PC-3 (cell line): ENCODE measurements around the gene DDI2. TPM values are rescaled to one million over a fixed set of nuclear protein-coding genes. Genes with fewer than 3 reads are reported as not detected.

Source experiments
- ATAC-seq: fragments of 200-7000 bp; cut with Tn5 transposase; 2 replicates; pipeline ENCODE4 v1.9.1; 2020; ENCODE audit warnings: mild to moderate bottlenecking, moderate library complexity
- BruUV-seq: library from RNA; stranded (reverse); fragments of 400-500 nt; replicated peaks from 2 replicates; lab custom pipeline; 2021; lab: Mats Ljungman, UMichigan
- CTCF ChIA-PET: fragments of 300-600 bp; sonication (Branson Sonifier 250); formaldehyde crosslinking; loops from one replicate; lab custom pipeline; 2022; ENCODE audit warnings: antibody characterized with exemption; lab: Charles Lee
- POLR2A ChIA-PET: fragments of 300-600 bp; sonication (Branson Sonifier 250); formaldehyde crosslinking; loops from one replicate; lab custom pipeline; 2022; ENCODE audit warnings: antibody characterized with exemption; ENCODE audit not compliant: unreplicated experiment; lab: Charles Lee
- DNase-seq: peaks from one replicate; pipeline ENCODE4 v3.0.0-alpha.2; 2015
- H2AFZ ChIP-seq: fragments of 300-600 bp; sonication (generic); 2 replicates; pipeline ENCODE4 v1.6.0; 2016; ENCODE audit warnings: antibody characterized with exemption, low read length
- H3F3A ChIP-seq: fragments of 300-600 bp; sonication (generic); one replicate; pipeline ENCODE4 v1.6.0; 2017; ENCODE audit warnings: antibody characterized with exemption, low read length, control low read depth, mild to moderate bottlenecking; ENCODE audit not compliant: unreplicated experiment
- H3K27ac ChIP-seq: fragments of 300-600 bp; sonication (generic); 2 replicates; pipeline ENCODE4 v1.5.1; 2016; ENCODE audit warnings: mild to moderate bottlenecking, low read length
- H3K27me3 ChIP-seq: fragments of 300-600 bp; sonication (generic); 2 replicates; pipeline ENCODE4 v1.6.1; 2016; ENCODE audit warnings: low read length, mixed read lengths
- H3K36me3 ChIP-seq: fragments of 300-600 bp; sonication (generic); 2 replicates; pipeline ENCODE4 v1.6.1; 2016; ENCODE audit warnings: low read depth, mixed run types, low read length, mixed read lengths
- H3K4me1 ChIP-seq: fragments of 300-600 bp; sonication (generic); 2 replicates; pipeline ENCODE4 v1.5.1; 2016; ENCODE audit warnings: low read length; ENCODE audit not compliant: insufficient read depth
- H3K4me2 ChIP-seq: fragments of 300-600 bp; sonication (generic); 2 replicates; pipeline ENCODE4 v1.6.0; 2016; ENCODE audit warnings: low read length
- H3K4me3 ChIP-seq: fragments of 300-600 bp; sonication (generic); 2 replicates; pipeline ENCODE4 v1.5.1; 2016; ENCODE audit warnings: mild to moderate bottlenecking, low read length, mixed read lengths
- H3K79me2 ChIP-seq: fragments of 300-600 bp; sonication (generic); 2 replicates; pipeline ENCODE4 v1.6.1; 2017; ENCODE audit warnings: low read length, mixed read lengths
- H3K9ac ChIP-seq: fragments of 300-600 bp; sonication (generic); 2 replicates; pipeline ENCODE4 v1.6.0; 2016; ENCODE audit warnings: mild to moderate bottlenecking, low read length
- H3K9me2 ChIP-seq: fragments of 300-600 bp; sonication (generic); replicated peaks from 2 replicates; pipeline ENCODE4 v1.6.1; 2016; ENCODE audit warnings: mixed run types, low read length, mixed read lengths
- H3K9me3 ChIP-seq: fragments of 300-600 bp; sonication (generic); 2 replicates; pipeline ENCODE4 v1.6.1; 2016; ENCODE audit warnings: low read length, mixed read lengths
- H4K20me1 ChIP-seq: fragments of 300-600 bp; sonication (generic); 2 replicates; pipeline ENCODE4 v1.6.1; 2016; ENCODE audit warnings: low read length, mixed read lengths
- CTCF ChIP-seq: fragments of 300-600 bp; sonication (generic); conservative IDR thresholded peaks from 2 replicates; pipeline ENCODE4 v1.5.1; 2017; ENCODE audit warnings: antibody characterized with exemption, low read depth, mild to moderate bottlenecking, low read length
- EZH2 ChIP-seq: fragments of 300-600 bp; sonication (generic); IDR thresholded peaks from one replicate; pipeline ENCODE4 v1.6.1; 2017; ENCODE audit warnings: antibody characterized with exemption, mild to moderate bottlenecking, low read length; ENCODE audit not compliant: unreplicated experiment
- EZH2phosphoT487 ChIP-seq: fragments of 300-600 bp; sonication (generic); IDR thresholded peaks from 2 replicates; pipeline ENCODE4 v1.6.1; 2018; ENCODE audit warnings: mild to moderate bottlenecking, antibody characterized with exemption, low read length, borderline replicate concordance
- intact Hi-C: fragments of 100-400 bp; cut with micrococcal nuclease; formaldehyde crosslinking; loops from 2 replicates; pipeline ENCODE4 v1.9.0; 2023
- total RNA-seq: library from RNA; depleted of rRNA; stranded (reverse); fragments of >200 nt; gene quantifications from 2 replicates; pipeline ENCODE4 v1.2.3, GENCODE V29; 2014

Gene DDI2
- total RNA-seq, 1 experiment from 2014 or later = 15.0 TPM

DNA sequence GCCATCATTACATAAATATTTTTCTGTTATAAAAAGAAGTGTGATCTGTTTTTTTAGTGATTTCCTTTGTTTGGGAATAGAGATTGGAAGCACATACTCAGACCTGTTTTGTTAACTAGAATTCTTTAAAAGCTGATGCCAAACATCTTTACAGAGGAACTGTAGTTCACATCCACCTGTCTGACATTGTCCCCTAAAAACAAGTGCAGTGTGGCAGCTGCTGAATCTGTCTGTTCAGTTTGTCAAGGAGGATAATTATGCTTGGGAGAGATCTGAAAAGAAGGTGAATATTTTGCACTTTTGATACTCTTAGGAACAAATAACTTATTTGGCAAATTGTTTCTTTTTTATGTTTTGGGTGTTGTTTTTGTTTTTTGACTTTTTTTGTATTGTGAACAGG is 46.0 kb upstream of the DDI2 start:
- no peak overlapping the region for H3K27ac ChIP-seq
- TF ChIP-seq EZH2 (no peak), EZH2phosphoT487 (no peak), CTCF (no peak)
- ChIA-PET CTCF (no interaction called here), POLR2A (no interaction called here)
- DNase-seq = no peak
- no peak overlapping the region for H2AFZ ChIP-seq
- no peaks in the 10 kb centered on the region for H4K20me1 ChIP-seq
- intact Hi-C loops = no loop called here
- H3F3A ChIP-seq = no peaks in the 10 kb centered on the region
- no peaks in the 10 kb centered on the region for H3K9me3 ChIP-seq
- no peak overlapping the region for H3K4me3 ChIP-seq
- no peaks in the 10 kb centered on the region for H3K9me2 ChIP-seq
- no TSS peak for BruUV-seq
- no peak overlapping the region for H3K9ac ChIP-seq
- H3K36me3 ChIP-seq = peaks cover 22% of the 10 kb centered on the region
- H3K79me2 ChIP-seq = no peaks in the 10 kb centered on the region
- no peak overlapping the region for H3K4me2 ChIP-seq
- H3K27me3 ChIP-seq = no peaks in the 10 kb centered on the region
- ATAC-seq = no peak
- H3K4me1 ChIP-seq = no peaks in the 10 kb centered on the region

- no TSS peak for BruUV-seq
- ChIA-PET CTCF (no interaction called here), POLR2A (no interaction called here)
- intact Hi-C loops = no loop called here
- no peak for DNase-seq
- Histone ChIP-seq H3K4me1 (no peaks in the 10 kb centered on the region), H3K27me3 (no peaks in the 10 kb centered on the region), H3K9me2 (no peaks in the 10 kb centered on the region), H3K4me2 (no peak overlapping the region), H3K27ac (no peak overlapping the region), H2AFZ (no peak overlapping the region), H3K4me3 (no peak overlapping the region), H3F3A (no peaks in the 10 kb centered on the region), H3K9ac (no peak overlapping the region), H3K36me3 (peaks cover 8% of the 10 kb centered on the region), H4K20me1 (no peaks in the 10 kb centered on the region), H3K9me3 (no peaks in the 10 kb centered on the region), H3K79me2 (no peaks in the 10 kb centered on the region)
- no peak for TF ChIP-seq EZH2
- no peak for TF ChIP-seq CTCF
- TF ChIP-seq EZH2phosphoT487 = no peak
- no peak for ATAC-seq
Observed at GRCh38 chr1:15573477-15573876, 43.8 kb upstream of the DDI2 start.

DNA sequence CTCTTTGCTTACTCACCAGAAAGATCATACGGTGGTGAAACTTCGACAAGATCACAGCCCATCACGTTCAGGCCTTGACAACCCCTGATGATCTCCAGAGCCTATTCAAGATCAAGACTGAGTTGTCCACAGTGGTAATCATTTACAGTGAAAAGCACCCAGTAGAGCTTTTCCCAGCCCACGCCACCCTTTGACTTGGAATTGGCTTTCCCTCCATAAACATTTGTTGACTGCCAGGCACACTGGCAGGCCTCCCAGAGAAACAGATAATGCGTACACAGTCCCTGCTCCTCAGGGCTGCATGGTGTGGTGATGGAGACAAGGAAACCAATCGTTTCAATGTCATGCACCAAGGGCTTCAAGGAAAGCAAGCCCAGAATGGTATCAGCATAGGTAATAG is 42.5 kb upstream of the DDI2 start:
- ChIA-PET CTCF (no interaction called here), POLR2A (interaction anchor here (0.6 kb wide), 1 partner anchor 481 kb away, joined by 3 read pairs; no protein-coding TSS in a partner anchor)
- Histone ChIP-seq H3K27ac (no peak overlapping the region), H3K4me1 (no peaks in the 10 kb centered on the region), H4K20me1 (no peaks in the 10 kb centered on the region), H3K9me3 (no peaks in the 10 kb centered on the region), H3K27me3 (no peaks in the 10 kb centered on the region), H3K9ac (no peak overlapping the region), H3K4me2 (no peak overlapping the region), H3K79me2 (no peaks in the 10 kb centered on the region), H3F3A (no peaks in the 10 kb centered on the region), H2AFZ (no peak overlapping the region), H3K36me3 (peaks cover 3% of the 10 kb centered on the region), H3K4me3 (no peak overlapping the region), H3K9me2 (no peaks in the 10 kb centered on the region)
- no TSS peak for BruUV-seq
- ATAC-seq (no peak), DNase-seq (no peak)
- no peak for TF ChIP-seq CTCF
- TF ChIP-seq EZH2phosphoT487 = no peak
- no peak for TF ChIP-seq EZH2
- intact Hi-C loops = no loop called here
